HG03520 (cell line): ENCODE measurements around the gene UBE3B.

Experiments
- ATAC-seq: cut with Tn5 transposase; IDR thresholded peaks from one replicate; pipeline ENCODE4 v1.9.1; 2021; ENCODE audit warnings: mild to moderate bottlenecking, moderate library complexity; ENCODE audit not compliant: unreplicated experiment

The UBE3B gene

GRCh38 chr12:109567967-109568366 lies 90.5 kb downstream of the UBE3B start:
- ATAC-seq: no peak

DNA sequence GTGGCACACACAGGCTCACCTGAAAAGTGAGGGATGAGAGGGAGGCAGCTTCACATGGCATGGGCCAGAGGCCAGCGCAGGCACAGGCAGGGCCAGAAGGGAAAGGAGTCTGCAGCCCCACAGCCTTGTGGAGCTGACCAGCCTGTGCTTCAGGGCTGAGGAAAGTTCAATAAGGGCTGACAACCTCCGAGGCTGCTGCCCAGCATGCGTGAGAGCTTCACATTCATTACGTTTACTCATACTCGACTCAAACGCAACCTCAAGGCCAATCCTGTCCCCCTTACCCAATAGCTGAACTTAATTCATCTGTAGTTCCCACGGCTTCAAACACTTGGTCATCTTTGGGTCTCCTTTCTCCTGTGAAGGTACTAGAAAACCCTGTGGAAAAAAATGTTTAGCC lies 91.1 kb downstream of the UBE3B start:
- ATAC-seq: no peak

- ATAC-seq: no peak
These were observed 94.5 kb downstream of the UBE3B start for GRCh38 chr12:109571773-109572505.

DNA sequence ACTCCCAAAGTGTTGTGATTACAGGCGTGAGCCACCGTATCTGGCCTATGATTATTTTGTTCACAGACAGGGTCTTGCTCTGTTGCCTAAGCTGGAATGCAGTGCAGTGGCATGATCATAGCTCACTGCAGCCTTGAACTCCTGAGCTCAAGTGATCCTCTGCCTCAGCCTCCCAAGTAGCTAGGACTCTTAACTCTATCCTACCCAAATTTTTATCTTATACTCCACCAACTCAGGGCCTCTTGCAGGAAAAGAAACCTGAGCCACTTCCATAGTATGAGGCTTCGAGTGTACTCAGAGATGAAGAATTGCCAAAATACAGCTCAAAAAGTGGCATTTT lies 95.0 kb downstream of the UBE3B start:
- no peak for ATAC-seq

DNA sequence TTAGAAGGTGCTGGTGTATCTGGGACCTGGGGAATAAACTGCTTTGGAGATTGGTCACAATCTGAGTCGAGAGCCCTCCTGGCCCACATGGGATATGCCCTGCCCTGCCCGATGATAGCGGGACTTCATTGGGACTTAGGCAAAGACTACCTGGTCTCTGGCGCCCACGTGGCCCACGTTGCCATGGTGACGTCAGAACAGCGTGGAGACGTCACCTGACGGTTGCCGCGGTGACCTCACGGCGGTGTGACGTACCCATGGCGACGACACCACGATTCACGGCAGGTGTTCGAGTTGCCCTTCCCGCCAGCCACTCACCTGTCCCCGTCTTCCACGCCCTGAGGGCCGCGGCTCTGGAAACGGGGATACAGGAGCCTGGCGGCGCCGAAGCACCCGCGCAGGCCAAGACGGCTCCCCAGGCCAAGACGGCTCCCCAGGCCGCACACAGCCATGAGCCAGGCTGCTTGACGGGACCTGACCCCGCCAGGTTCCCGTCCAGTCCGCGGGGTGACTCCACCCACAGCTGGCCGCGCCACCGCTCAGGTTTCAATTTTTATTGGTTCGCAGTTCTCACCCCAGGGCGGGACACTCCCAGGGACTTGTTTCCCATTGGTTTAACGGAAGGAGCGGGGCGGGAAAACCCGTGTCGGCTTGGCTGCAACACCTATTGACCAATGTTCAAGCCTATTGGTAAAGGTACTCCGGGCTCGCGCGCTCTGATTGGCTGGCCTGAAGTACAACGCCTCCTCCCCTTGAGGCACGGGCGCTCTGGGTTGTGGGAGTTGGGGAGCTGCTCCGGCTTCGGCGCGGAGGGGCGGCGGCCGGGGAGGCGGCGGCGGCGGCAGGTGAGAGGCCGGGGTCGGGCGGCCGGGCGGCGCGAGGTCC lies 95.8 kb downstream of the UBE3B start, which contains the start of the genes MMAB and MVK:
MMAB (minus strand) TSS at position 476 of the 885 bp plus-strand sequence; CDS start at position 452, 24 bp downstream.
MVK (plus strand) TSS at position 766 of the 885 bp plus-strand sequence. CDS start 1,029 bp downstream, outside the sequence.
- ATAC-seq: peak; percentile 95

- peak; percentile 7 for ATAC-seq
These were observed 96.4 kb downstream of the UBE3B start for GRCh38 chr12:109573914-109574244.

GRCh38 chr12:109575683-109576082 lies 98.2 kb downstream of the UBE3B start:
- ATAC-seq: no peak

DNA sequence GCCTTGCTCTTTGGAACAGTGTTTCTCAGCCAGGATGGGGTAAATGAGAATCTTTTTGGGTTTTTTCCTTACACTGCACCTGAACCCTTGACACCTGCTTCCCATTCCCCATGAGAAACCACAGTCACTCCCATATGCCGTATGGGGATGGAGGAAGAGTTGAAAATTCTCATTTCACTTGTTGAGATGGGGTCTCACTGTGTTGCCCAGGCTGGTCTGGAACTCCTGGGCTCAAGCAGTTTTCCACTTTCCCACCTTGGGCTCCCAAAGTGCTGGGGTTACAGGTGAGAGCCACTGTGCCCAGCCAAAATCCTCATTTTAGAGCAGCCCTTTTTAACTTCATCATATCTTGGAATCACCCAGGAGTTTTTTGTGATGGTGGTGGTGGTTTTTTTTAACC lies 99.9 kb downstream of the UBE3B start:
- no peak for ATAC-seq

- no peak for ATAC-seq
These were observed 101.0 kb downstream of the UBE3B start for GRCh38 chr12:109578330-109578927.

- no peak for ATAC-seq
These were observed 102.2 kb downstream of the UBE3B start for GRCh38 chr12:109579639-109580038.

- no peak for ATAC-seq
These were observed 102.8 kb downstream of the UBE3B start for GRCh38 chr12:109580272-109580671.

DNA sequence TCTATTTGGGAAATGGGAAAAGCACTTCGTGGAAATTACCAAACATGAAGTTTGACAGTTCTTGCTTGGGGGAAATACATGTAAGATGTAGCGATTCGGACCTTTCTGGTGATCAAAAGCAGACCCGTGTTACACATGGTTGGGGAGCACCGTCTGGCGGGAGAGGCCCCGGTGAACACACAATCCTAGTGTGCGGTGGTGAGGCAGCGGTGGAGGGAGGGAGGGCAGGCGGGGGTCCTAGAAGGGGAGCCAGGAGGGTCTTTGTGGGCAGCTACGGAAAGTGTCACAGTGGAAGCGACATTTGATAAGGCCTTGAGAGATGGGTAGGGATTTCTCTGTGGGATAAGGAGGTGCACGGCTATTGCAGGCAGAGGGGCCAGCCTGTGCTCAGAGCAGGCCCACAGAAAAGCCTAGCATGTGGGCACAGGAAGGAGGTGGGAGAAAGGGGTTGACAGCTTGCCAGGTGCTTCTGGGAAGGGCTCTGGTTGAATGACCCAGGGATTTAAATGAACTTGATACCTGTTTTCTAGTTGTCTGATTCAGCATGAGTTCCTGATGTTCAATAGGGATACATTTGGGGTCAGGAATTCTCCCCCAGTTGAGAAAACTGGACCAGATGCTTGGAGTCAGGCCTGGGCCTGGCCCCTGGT lies 103.4 kb downstream of the UBE3B start:
- no peak for ATAC-seq

DNA sequence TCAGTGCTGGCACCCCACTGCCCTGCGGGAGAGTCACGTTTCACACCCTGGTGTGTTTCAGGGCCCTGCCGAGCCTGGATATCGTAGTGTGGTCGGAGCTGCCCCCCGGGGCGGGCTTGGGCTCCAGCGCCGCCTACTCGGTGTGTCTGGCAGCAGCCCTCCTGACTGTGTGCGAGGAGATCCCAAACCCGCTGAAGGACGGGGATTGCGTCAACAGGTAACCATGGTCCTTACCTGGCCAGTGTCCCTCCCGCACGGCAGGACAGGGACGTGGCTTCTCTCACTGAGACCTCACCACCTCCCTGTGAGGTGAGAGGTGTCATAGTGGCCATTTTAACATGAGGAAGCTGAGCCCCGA lies 103.9 kb downstream of the UBE3B start:
- no peak for ATAC-seq

DNA sequence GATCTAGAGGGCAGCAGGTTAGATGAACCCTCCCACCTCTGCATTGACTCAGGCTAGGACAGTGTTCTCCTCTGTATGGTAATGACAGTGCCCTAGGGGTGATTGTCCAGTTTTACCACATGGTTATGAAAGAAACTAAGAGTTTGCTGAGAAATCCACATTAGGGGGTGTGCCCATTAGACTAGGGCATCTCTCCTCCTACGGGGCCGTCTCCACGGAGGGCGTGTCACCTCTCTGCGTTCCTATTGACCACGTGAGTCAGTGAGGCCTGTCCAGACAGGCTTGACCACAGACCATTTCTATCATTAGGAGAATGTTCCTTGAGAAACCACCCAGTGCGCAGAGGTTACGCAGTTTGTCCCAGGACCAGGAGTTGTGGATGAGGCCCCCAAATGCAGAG lies 104.4 kb downstream of the UBE3B start:
- no peak for ATAC-seq

DNA sequence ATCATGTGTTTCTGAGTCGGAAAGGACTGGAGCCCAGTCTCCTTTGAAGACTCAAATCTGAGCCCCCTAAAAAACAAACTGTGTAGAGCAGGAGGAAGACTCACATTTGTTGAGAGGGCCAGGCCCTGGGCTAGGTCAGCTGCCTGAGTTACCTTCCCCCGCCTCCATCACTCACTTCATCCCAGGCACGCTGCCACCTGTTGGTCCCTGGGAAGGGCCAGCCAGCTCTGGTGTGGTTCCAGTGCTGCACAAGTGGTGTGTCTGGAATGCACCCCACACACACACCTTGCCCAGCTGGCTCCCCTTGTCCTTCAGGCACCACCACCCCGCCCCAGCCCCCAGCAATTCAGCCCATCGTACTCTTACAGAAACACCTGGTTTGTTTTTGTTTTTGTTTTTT lies 105.2 kb downstream of the UBE3B start:
- no peak for ATAC-seq

- ATAC-seq: no peak
These were observed 106.3 kb downstream of the UBE3B start for GRCh38 chr12:109583733-109584132.
